ENCODE results near the gene MAD1L1. TPM values are rescaled to one million over a fixed set of nuclear protein-coding genes. Genes with fewer than 3 reads are reported as not detected.

MAD1L1 gene
- total RNA-seq, 1 experiment from 2014 or later: 43.8 TPM

GRCh38 chr7:1777122-1777521, 455.6 kb downstream of the MAD1L1 start (continued):
- TF ChIP-seq, protein P1, sequence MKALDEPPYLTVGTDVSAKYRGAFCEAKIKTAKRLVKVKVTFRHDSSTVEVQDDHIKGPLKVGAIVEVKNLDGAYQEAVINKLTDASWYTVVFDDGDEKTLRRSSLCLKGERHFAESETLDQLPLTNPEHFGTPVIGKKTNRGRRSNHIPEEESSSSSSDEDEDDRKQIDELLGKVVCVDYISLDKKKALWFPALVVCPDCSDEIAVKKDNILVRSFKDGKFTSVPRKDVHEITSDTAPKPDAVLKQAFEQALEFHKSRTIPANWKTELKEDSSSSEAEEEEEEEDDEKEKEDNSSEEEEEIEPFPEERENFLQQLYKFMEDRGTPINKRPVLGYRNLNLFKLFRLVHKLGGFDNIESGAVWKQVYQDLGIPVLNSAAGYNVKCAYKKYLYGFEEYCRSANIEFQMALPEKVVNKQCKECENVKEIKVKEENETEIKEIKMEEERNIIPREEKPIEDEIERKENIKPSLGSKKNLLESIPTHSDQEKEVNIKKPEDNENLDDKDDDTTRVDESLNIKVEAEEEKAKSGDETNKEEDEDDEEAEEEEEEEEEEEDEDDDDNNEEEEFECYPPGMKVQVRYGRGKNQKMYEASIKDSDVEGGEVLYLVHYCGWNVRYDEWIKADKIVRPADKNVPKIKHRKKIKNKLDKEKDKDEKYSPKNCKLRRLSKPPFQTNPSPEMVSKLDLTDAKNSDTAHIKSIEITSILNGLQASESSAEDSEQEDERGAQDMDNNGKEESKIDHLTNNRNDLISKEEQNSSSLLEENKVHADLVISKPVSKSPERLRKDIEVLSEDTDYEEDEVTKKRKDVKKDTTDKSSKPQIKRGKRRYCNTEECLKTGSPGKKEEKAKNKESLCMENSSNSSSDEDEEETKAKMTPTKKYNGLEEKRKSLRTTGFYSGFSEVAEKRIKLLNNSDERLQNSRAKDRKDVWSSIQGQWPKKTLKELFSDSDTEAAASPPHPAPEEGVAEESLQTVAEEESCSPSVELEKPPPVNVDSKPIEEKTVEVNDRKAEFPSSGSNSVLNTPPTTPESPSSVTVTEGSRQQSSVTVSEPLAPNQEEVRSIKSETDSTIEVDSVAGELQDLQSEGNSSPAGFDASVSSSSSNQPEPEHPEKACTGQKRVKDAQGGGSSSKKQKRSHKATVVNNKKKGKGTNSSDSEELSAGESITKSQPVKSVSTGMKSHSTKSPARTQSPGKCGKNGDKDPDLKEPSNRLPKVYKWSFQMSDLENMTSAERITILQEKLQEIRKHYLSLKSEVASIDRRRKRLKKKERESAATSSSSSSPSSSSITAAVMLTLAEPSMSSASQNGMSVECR (CRISPR knock-in tag; IDR thresholded peaks at IDR 0.05; ENCODE audit: borderline replicate concordance): no peak
- TF ChIP-seq, protein P2, sequence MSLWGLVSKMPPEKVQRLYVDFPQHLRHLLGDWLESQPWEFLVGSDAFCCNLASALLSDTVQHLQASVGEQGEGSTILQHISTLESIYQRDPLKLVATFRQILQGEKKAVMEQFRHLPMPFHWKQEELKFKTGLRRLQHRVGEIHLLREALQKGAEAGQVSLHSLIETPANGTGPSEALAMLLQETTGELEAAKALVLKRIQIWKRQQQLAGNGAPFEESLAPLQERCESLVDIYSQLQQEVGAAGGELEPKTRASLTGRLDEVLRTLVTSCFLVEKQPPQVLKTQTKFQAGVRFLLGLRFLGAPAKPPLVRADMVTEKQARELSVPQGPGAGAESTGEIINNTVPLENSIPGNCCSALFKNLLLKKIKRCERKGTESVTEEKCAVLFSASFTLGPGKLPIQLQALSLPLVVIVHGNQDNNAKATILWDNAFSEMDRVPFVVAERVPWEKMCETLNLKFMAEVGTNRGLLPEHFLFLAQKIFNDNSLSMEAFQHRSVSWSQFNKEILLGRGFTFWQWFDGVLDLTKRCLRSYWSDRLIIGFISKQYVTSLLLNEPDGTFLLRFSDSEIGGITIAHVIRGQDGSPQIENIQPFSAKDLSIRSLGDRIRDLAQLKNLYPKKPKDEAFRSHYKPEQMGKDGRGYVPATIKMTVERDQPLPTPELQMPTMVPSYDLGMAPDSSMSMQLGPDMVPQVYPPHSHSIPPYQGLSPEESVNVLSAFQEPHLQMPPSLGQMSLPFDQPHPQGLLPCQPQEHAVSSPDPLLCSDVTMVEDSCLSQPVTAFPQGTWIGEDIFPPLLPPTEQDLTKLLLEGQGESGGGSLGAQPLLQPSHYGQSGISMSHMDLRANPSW (CRISPR knock-in tag; conservative IDR thresholded peaks at IDR 0.05; ENCODE audit: low read depth): no peak
- TF ChIP-seq JUN (CRISPR knock-in tag; IDR thresholded peaks at IDR 0.05) (no peak), RELA (CRISPR knock-in tag; IDR thresholded peaks at IDR 0.05; ENCODE audit: borderline replicate concordance) (no peak), NFYB (CRISPR knock-in tag; conservative IDR thresholded peaks at IDR 0.05; ENCODE audit: low read depth) (no peak), GABPB1 (CRISPR knock-in tag; IDR thresholded peaks at IDR 0.05) (no peak), NR3C1 (CRISPR knock-in tag; conservative IDR thresholded peaks at IDR 0.05; ENCODE audit: low read depth) (no peak), HMGA2 (CRISPR knock-in tag; IDR thresholded peaks at IDR 0.05) (no peak)

- H3K27me3 Mint-ChIP-seq (ENCODE audit: low read depth): peaks cover 9% of the 10 kb centered on the region; the same call in 1 of the 2 replicates
- H3K36me3 Mint-ChIP-seq: 0 out of 2 replicates have a peak, but pooled peaks cover 6% of the 10 kb centered on the region
- H3K9me3 Mint-ChIP-seq: peaks cover 24% of the 10 kb centered on the region
- DNase-seq (ENCODE audit: low spot score) (no peak), ATAC-seq (no peak)
- ChIA-PET CTCF (no interaction called here), POLR2A (no interaction called here)
- H3K4me1 Mint-ChIP-seq: no peaks in the 10 kb centered on the region
- no peak overlapping the region for H3K27ac Mint-ChIP-seq
- H3K4me3 Mint-ChIP-seq: no peak overlapping the region
- no peak for TF ChIP-seq ZNF416 (CRISPR knock-in tag; IDR thresholded peaks at IDR 0.05)
- TF ChIP-seq CBFB (CRISPR knock-in tag; IDR thresholded peaks at IDR 0.05; ENCODE audit: low read depth): no peak
- TF ChIP-seq, protein P3, sequence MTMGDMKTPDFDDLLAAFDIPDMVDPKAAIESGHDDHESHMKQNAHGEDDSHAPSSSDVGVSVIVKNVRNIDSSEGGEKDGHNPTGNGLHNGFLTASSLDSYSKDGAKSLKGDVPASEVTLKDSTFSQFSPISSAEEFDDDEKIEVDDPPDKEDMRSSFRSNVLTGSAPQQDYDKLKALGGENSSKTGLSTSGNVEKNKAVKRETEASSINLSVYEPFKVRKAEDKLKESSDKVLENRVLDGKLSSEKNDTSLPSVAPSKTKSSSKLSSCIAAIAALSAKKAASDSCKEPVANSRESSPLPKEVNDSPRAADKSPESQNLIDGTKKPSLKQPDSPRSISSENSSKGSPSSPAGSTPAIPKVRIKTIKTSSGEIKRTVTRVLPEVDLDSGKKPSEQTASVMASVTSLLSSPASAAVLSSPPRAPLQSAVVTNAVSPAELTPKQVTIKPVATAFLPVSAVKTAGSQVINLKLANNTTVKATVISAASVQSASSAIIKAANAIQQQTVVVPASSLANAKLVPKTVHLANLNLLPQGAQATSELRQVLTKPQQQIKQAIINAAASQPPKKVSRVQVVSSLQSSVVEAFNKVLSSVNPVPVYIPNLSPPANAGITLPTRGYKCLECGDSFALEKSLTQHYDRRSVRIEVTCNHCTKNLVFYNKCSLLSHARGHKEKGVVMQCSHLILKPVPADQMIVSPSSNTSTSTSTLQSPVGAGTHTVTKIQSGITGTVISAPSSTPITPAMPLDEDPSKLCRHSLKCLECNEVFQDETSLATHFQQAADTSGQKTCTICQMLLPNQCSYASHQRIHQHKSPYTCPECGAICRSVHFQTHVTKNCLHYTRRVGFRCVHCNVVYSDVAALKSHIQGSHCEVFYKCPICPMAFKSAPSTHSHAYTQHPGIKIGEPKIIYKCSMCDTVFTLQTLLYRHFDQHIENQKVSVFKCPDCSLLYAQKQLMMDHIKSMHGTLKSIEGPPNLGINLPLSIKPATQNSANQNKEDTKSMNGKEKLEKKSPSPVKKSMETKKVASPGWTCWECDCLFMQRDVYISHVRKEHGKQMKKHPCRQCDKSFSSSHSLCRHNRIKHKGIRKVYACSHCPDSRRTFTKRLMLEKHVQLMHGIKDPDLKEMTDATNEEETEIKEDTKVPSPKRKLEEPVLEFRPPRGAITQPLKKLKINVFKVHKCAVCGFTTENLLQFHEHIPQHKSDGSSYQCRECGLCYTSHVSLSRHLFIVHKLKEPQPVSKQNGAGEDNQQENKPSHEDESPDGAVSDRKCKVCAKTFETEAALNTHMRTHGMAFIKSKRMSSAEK (CRISPR knock-in tag; IDR thresholded peaks at IDR 0.05; ENCODE audit: borderline replicate concordance): no peak
- TF ChIP-seq JAZF1 (CRISPR knock-in tag; IDR thresholded peaks at IDR 0.05): no peak
- no peak for TF ChIP-seq IRF2 (CRISPR knock-in tag; IDR thresholded peaks at IDR 0.05; ENCODE audit: borderline replicate concordance, low read depth)
- no peak for TF ChIP-seq NR1H2 (CRISPR knock-in tag; IDR thresholded peaks at IDR 0.05)
- TF ChIP-seq EMX1 (CRISPR knock-in tag; IDR thresholded peaks at IDR 0.05): no peak
- TF ChIP-seq, protein P4, sequence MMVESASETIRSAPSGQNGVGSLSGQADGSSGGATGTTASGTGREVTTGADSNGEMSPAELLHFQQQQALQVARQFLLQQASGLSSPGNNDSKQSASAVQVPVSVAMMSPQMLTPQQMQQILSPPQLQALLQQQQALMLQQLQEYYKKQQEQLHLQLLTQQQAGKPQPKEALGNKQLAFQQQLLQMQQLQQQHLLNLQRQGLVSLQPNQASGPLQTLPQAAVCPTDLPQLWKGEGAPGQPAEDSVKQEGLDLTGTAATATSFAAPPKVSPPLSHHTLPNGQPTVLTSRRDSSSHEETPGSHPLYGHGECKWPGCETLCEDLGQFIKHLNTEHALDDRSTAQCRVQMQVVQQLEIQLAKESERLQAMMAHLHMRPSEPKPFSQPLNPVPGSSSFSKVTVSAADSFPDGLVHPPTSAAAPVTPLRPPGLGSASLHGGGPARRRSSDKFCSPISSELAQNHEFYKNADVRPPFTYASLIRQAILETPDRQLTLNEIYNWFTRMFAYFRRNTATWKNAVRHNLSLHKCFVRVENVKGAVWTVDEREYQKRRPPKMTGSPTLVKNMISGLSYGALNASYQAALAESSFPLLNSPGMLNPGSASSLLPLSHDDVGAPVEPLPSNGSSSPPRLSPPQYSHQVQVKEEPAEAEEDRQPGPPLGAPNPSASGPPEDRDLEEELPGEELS (CRISPR knock-in tag; IDR thresholded peaks at IDR 0.05): no peak
- TF ChIP-seq, protein P5, sequence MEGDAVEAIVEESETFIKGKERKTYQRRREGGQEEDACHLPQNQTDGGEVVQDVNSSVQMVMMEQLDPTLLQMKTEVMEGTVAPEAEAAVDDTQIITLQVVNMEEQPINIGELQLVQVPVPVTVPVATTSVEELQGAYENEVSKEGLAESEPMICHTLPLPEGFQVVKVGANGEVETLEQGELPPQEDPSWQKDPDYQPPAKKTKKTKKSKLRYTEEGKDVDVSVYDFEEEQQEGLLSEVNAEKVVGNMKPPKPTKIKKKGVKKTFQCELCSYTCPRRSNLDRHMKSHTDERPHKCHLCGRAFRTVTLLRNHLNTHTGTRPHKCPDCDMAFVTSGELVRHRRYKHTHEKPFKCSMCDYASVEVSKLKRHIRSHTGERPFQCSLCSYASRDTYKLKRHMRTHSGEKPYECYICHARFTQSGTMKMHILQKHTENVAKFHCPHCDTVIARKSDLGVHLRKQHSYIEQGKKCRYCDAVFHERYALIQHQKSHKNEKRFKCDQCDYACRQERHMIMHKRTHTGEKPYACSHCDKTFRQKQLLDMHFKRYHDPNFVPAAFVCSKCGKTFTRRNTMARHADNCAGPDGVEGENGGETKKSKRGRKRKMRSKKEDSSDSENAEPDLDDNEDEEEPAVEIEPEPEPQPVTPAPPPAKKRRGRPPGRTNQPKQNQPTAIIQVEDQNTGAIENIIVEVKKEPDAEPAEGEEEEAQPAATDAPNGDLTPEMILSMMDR (IDR thresholded peaks at IDR 0.05): no peak
- TF ChIP-seq ZNF121 (CRISPR knock-in tag; IDR thresholded peaks at IDR 0.05): no peak
- TF ChIP-seq TEAD1 (CRISPR knock-in tag; IDR thresholded peaks at IDR 0.05): no peak
- TF ChIP-seq, protein P2 (CRISPR knock-in tag; conservative IDR thresholded peaks at IDR 0.05; ENCODE audit: low read depth): no peak
Observed at GRCh38 chr7:1775389-1775788, 457.4 kb downstream of the MAD1L1 start.
